Activated CD4-positive, CD25-positive, alpha-beta regulatory T cell treated with anti-CD3 and anti-CD28 coated beads, Interleukin-2, amount 50 U/mL, for 24 hours (primary cell): Measurements from ENCODE around the gene DUOXA1.

Experiments
- ATAC-seq, 2 donors: fragments of 150-1000 bp; cut with Tn5 transposase; one replicate each; pipeline ENCODE4 v1.10.0; 2021; ENCODE audit warnings: mild to moderate bottlenecking in 1 of 2, moderate library complexity in 1 of 2

DUOXA1 gene, protein sequence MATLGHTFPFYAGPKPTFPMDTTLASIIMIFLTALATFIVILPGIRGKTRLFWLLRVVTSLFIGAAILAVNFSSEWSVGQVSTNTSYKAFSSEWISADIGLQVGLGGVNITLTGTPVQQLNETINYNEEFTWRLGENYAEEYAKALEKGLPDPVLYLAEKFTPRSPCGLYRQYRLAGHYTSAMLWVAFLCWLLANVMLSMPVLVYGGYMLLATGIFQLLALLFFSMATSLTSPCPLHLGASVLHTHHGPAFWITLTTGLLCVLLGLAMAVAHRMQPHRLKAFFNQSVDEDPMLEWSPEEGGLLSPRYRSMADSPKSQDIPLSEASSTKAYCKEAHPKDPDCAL

DNA sequence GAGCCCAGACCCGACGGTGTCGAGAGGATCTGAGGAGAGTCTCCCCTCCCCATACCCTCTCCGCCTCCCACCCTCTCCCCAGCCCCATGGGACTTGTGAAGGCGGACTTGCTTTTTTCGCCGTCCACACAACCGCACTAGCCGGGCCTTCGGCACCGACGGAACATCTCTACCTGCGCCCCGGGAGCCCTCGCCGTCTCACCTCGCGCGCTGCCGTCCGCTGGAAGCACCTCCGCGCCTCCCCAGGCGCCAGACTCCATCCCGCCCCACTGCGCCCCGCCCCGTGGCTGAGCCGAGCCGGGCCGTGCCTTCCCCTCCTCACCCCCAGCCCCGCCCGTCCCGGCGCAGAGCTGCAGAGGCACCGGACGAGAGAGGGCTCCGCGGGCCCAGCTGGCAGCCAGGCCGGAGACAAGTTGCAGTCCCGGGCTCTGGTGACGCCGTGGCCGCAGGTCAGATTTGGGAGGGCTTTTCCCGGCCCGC is at the start of gene DUOXA1, which contains the start of gene DUOX1:
TSS of gene DUOXA1 (minus strand) at position 229 of the 479 bp plus-strand sequence. CDS start 6,865 bp downstream, outside the sequence.
TSS of gene DUOX1 (plus strand) at position 344 of the 479 bp plus-strand sequence. CDS start 1,973 bp downstream, outside the sequence.
- peak; percentile 36 to 57 for ATAC-seq

DNA sequence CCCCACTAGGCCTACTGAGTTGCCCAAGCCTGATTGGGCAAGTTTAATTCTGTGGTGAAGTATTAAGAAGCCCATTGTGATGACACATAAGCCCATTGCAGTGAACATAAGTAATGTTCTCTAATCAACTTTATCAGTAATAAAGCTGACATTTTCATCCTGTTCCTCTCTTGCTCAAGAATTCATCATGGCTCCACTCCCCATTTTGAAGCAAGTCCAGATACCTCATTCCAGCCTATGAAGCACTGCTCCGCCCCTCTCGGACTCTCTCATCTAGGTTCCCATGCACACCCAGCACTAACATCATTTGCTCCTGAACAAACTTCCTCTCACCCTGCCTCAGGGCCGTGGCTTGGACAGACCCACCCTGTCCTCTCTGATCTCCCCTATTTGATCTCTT is 47.6 kb upstream of the DUOXA1 start:
- ATAC-seq: no peak

DNA sequence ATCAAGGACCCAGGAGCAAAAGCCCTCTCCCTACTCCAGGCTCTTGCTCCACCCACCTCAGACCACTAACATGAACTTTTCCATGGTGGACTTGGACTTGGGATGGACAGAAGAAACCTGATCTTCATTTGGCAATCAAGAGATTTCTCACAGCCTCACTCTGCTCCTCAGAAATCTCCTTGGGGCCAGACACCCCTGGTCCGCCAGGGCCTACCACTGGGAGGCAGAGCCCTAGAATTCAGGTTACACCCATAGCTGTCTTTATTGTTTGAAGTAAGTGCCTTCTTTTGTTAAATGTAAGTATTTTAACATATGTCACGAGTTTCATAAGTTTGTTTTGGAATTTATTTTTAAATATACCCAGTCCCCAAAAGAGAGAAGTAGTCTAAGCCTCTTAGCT is 44.9 kb upstream of the DUOXA1 start:
- ATAC-seq: no peak

DNA sequence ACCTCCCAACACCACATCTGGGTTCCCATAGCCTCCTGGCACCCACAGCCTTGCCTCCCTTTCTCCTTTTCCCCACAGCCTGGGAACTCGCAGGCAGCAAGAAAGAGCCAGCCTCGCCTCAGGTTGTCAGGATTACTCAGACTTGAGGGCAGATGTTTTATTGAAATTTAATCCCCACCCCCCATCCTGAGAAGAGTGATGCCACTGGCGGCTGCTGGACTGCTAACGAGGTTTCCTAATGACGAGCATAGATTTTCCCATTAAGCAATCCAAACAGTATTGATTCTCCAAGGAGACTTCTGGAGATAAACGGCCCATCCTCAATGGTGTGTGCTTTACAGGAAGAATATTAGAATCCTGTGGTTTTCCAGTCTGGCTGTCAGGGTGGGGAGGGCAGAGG is 44.4 kb upstream of the DUOXA1 start:
- no peak for ATAC-seq

DNA sequence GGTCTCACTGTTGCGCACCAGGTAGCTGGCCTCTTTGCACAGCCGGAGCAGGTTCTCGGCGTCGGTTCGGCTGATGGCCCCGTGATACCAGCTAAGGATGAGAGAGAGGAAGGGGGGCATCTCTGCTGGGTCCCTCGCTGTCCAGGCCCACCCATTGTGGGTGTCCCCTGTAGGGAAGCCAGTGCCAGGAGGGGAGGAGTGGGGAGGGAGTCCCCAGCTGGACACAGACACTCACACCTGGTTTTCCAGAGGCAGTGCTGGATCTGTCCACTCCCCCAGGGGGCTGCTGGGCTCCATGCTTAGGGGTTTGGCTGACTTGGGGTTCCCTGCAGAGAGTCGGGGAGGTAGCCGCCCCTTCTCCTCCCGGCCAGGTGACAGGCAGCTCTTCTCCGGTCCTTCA is 42.2 kb upstream of the DUOXA1 start:
- no peak for ATAC-seq

DNA sequence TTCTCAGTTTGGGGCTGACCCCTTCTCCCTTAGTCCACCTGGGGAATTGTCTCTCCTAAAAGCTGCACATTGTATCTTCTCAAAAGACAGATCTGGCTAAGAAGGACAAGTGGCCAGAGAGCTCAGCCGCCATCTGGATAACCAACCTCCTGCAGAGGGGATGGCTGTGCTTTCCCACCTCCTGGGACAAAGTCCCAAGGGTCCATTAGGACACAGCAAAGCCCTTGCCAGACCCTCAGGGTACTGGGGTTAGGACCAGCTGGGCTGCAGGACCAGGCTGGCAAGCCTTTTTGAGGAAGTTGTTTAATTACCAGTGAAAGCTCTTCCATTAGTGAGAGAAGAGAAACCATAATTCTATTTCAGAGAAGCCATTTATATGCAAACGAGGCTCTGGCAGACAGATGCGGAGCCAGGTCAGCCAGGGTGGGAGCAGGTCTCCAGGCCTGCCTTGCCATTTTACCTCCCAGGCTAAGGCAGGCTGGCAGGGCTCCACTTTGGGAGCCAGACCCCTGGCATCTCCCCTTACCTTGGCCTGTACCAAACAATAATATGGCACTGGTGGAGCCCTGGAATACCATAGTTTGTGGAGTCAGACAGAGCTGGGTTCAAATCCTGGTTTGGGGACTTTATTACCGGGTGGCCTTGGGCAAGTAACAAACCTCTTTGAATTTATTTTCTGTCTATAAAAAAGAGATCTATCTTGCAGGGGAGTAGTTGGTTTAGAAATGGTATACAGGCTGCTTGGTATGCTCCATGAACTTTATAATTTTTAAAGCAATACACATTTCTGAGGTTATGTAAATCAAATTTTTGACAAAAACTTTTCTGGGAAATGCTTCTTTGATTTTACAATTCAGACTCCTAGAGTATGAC is 40.2 kb upstream of the DUOXA1 start:
- ATAC-seq: no peak

DNA sequence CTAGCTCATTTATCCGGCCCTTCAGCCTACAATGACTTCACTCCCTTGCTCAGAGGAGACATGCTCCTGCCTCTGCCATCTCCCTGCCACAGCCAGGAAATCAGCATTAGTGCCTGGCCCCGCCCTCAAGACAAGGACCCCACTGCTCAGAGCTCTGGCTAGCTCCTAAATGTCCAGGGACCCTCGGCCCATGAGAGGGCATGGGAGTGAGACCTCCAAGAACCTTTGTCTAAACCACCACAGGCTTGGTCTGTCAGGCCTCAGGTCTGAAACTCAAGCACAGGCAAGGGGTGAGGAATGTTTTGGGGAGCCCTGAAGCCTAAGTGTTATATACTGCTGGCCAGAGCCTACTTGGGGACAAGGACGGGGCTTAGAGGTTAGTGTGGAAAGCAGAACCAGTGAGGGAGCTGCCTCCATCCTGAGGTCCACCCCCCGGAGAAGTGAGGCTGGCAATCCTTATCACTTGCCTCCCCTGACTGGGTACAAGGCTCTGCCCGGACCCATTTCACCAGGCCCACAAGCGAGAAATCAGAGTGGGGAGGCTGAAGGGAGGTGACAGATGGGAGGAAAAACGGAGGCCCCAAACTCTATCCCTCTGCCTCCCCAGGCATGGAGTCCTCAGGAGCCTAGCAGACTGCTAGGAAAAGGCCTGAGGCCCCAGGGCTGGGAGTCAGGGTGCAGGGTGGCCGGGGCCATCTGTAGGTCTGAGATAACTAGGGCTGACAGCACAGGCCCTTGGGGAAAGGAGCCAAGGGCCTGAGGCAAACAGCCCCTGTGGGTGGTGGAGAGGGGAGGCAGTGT is 39.3 kb upstream of the DUOXA1 start:
- ATAC-seq: no peak

DNA sequence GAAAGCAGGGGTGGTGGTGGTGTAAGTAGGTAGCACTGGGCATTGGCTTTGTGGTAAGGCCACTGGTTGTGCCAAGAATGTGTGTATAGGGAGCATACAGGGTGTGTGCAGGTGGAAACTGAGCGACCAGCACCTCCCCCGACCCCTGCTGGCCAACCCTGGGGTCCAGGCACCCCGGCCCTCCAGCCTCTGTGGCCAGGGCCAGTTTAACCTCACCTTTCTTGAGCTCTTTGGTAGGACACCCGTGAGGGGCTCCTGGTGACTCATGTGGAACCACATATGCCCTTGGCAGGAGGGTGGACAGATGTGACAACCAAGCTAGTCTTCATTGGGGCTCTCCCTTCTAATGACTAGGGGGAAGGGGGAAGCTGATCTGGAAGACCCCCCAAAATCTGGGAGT is 38.6 kb upstream of the DUOXA1 start:
- ATAC-seq: no peak

DNA sequence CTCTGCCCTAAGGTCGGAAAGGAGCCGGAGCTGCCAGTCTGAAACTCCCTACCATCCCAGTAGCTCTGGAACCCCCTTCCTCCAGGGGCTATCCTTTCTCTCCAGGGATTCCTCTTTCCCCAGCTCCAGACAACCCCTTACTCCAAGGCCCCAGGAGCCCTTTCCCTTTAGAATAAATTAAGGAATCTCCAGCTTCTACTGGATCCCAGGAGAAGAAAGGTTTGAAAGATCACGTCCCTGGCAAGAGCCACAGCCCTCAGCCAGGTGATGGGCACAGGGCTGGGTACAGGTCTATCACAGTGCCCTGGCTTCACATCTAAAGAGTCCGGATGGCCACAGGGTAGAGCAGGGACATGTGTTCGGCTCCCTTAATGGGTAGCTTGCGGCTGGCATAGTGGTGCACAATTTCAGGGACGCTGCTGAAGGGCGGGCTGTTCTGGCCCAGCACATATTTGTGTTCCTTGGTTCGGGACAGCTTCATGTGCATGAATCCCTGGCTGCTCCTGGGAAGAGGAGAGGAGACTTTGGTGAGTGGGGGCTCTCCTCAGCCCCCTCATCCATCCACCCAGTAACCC is 38.0 kb upstream of the DUOXA1 start:
- no peak for ATAC-seq

DNA sequence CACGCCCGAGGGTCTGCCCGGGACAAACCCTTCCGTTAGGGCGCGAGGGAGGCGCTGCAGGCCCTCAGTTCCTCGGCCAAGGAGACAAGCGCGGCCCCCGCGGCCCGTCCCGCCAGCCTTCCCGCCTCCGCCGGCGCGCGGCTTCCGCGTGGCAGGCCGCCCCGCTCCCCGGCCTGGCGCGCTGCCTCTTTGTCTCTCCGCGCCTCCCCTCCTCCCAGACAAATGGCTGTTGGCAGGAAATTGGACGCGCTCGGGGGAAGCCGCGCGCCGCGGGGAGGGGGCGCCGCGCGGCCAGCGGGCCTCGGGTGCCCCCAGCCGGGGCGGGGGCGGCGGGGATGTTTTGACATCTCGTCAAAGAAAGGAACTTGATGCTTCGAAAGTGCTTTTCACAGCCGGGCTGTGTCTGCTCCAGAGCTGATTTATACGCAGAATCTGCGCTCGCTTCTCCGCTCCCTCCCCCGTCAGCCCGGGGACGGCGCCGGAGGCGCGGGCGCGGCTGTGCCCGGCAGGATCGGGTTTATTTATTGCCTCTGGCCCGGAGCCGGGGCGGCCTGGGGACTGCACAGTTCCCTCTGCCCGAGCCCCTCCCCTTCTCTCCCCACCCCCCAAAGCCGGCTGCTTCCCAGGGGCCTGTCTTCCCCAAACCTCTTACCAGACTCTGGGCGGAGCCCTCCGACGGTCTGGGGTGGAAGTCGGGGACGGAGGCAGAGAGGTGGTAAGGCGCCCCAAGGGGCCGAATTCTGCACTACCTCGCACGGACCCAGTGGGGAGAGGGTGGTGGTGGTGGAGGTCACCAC is 37.4 kb upstream of the DUOXA1 start:
- ATAC-seq: peak; percentile 96

DNA sequence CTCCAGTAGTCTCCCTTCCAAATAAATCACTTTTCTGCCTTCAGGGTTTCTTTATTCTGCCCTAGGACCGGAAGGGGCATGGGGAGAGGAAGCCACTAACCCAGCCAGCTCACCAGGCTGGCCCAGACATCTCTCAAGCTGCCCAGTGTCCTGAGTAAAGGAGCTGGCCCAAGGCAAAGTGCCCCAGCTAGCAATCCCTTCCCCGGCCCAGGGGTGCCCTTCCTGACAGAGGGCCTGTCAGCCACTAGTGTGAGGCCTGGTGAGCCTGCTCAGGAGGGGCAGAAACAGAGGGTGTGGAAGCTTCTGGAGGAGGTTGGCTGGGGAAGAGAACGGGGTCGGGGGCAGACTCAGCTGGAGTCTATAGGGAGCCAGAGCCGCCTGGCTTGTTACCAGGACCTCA is 35.9 kb upstream of the DUOXA1 start:
- ATAC-seq: no peak

DNA sequence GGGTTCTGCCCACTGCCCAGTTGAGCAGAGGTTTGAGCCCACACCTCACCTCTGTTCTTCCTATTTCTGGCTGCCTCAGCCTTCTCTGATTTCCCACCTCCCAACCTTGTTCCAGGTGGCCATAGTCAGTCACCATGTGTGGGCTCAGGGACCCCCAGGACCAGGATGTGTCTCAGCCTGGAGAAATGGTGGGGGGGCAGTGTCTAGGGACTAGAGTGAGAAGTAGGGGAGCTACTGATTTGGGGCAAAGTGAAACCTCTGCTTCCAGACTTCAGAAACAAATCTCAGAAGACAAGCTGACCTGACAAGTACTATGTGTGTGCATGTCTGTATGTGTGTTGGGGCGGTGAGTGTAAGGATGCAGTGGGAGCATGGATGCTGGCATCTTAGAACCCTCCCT is 35.2 kb upstream of the DUOXA1 start:
- ATAC-seq: no peak

DNA sequence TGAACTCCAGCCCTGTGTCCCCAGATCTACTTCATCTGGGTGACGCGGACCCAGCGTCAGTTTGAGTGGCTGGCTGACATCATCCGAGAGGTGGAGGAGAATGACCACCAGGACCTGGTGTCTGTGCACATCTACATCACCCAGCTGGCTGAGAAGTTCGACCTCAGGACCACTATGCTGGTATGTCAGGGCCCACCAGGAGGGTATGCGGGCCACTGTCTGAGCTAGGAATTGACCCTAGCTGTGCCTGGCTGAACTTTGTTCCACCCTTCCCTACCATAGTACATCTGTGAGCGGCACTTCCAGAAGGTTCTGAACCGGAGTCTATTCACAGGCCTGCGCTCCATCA is 33.8 kb upstream of the DUOXA1 start:
- no peak for ATAC-seq

DNA sequence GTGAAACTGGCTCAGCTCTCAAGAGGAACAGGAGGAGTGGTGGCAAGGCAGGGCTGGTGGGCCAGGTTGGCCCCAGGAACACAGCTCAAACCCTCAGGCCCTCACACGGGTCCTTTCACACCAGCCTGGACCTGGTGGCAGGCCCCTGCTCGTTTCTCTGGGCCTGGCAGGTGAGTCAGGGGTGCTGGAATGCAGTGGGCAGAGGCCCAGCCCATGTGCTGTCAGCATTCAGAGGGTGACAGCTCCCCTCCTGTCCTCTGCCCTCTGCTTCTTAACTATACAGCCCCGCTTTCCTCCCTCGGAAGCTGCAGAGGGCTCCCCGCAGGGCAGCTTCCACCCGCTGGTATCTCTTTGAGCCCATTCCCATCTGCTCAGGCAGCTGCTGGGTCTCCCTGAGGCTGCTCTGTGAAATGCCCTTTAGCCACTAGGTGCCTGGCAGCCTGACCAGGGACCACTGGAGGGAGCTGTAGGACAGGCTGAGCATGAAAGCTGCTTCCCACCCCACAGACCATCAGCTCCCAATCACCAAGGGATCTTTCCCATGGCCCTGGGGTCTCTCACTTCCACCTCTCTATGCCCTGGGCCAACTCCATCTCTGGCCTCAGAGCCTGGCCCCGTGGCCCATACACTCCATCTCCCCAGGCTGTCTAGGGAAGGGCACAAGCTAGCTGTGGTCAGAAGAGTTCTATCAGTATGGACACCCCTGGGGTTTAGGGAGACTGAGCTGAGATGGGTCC is 33.3 kb upstream of the DUOXA1 start:
- ATAC-seq: peak; percentile 25 to 30

DNA sequence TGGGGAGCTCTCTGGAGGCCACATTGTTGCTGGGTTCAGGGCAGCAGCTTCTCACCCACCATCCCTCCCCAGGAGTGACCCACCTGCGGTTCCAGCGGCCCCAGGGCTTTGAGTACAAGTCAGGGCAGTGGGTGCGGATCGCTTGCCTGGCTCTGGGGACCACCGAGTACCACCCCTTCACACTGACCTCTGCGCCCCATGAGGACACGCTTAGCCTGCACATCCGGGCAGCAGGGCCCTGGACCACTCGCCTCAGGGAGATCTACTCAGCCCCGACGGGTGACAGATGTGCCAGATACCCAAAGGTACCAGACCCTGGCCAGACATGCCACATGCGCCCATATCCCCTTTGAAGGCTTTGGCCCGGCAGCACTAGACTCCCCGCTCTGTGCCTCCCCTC is 32.0 kb upstream of the DUOXA1 start:
- no peak for ATAC-seq

DNA sequence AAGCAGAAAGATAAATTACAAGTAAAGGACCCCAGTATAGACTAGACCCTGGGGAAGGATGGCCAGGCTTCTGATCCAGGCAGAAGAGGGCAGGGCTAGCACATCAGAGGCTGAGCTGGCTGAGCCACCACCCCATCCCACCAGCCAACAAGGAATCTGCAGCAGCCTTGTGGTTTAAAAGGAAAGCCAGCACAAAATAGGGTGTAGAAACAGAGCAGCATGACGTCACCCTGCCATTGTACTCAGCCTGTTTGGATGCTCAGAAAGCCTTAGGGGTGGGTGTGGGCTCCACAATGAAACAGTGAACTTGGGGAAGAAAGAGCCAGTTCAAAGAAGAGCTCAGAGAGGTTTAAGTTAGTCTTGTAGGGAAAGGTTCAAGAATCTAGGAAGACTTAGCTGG is 28.3 kb upstream of the DUOXA1 start:
- ATAC-seq: no peak

DNA sequence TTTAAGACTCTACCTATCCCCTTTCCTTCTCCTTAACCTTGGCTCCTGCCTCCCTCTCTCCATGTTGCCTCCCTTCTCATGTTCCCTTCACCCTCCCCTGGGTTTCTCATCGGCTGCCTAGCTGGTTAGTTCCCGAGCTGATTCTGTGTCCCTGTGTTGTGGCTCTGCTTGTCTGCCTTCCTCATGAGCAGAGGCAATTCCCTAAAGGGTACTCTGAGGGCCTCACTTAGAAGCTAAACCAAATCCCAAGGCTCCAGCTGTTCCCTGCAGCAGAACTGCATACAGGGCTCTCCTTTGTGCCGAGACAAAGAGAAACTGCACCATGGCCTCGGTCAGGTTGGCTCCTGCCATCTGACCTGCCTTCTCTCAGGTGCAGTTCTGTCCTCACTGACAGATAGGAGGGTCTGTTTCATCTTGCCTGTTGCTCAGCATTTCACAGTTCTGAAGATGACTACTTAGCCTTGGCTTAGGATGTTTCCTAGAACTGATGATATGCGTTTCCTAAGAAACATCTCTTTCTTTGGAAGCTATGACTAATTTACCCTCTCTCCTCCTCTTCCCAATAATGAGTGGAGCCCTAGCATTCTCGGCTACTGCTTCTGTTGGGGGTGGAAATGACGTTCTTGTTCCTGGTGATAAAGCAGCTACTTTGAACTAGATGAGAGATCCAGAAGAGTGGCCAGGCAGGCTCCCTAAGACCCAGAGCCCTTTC is 27.2 kb upstream of the DUOXA1 start:
- ATAC-seq: no peak

DNA sequence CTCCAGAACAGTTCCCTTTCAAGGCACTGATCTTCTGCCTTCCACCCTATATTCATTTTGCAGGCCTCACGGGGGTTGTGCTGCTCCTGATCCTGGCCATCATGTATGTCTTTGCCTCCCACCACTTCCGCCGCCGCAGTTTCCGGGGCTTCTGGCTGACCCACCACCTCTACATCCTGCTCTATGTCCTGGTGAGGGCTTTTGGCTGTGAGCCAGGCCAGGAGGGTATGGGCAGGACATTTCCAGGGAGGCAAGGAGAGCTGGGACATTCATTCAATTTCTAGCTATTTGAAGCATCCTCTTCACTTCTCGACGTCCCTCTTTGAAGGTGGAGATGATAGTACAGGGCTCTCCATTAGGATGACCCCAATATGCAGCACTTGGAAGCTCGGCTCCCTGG is 26.1 kb upstream of the DUOXA1 start:
- no peak for ATAC-seq

DNA sequence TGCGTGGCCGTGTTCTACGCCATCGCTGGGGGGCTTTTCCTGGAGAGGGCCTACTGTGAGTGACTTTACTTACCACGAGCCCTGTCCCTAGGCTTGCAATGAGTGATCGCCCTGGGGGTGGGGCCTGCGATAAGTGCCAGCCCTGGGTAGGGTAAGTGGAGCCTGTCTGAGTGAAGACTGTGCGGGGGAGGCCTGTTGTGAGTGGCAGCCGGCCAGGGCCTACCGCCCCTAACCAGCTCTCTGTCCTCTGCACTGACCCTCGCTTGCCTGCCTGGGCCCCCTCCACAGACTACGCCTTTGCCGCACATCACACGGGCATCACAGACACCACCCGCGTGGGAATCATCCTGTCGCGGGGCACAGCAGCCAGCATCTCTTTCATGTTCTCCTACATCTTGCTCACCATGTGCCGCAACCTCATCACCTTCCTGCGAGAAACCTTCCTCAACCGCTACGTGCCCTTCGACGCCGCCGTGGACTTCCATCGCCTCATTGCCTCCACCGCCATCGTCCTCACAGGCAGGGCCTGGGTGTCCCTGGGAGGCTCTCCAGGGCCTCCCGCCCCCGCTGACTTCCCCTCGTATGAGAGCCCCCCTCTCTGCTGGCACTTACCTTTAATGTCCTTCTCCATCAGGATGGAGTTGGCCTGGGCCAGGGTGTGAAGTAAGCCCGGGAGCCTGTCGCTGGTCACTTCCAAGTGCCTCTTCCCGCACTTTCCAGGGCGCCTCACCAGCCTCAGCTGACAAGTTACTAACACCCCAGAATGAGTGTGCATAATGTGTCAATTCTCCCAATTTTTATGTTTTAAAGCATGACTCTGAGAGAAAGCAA is 22.5 kb upstream of the DUOXA1 start:
- ATAC-seq: no peak
